Right lobe of liver (tissue), 6 donors: ENCODE measurements around the gene FLT1. TPM values are rescaled to one million over a fixed set of nuclear protein-coding genes. Genes with fewer than 3 reads are reported as not detected.

Source experiments
- ATAC-seq, 4 donors: fragments of 200-7000 bp; cut with Tn5 transposase; one replicate each; pipeline ENCODE4 v1.9.1; 2020; ENCODE audit warnings: mild to moderate bottlenecking in 4 of 4, moderate library complexity in 4 of 4
- DNase-seq, 3 donors: peaks; one replicate each; pipeline ENCODE4 v3.0.0-alpha.2; 2020
- H3K27ac ChIP-seq, 3 donors: fragments of 200-600 bp; one replicate each; pipeline ENCODE4 v1.8.0; 2022
- H3K27me3 ChIP-seq, 2 donors: fragments of 200-600 bp; one replicate each; pipeline ENCODE4 v1.8.0; 2022
- H3K36me3 ChIP-seq, 4 donors: fragments of 200-600 bp; sonication (generic) in 1 of 4; one replicate each; pipeline versions ENCODE4 v1.5.1 to v1.8.0; 2017 to 2022; ENCODE audit warnings: control low read depth in 1 of 4
- H3K4me1 ChIP-seq, 4 donors: fragments of 200-600 bp; sonication (generic) in 1 of 4; one replicate each; pipeline versions ENCODE4 v1.5.1 to v1.8.0; 2017 to 2022; ENCODE audit warnings: control low read depth in 1 of 4
- H3K4me3 ChIP-seq, 3 donors: fragments of 200-600 bp; one replicate each; pipeline ENCODE4 v1.8.0; 2022
- H3K9me3 ChIP-seq, 4 donors: fragments of 200-600 bp; sonication (generic) in 1 of 4; one replicate each; pipeline versions ENCODE4 v1.5.1 to v1.8.0; 2017 to 2022; ENCODE audit warnings: control low read depth in 1 of 4
- POLR2A ChIP-seq: fragments of 450-650 bp; IDR thresholded peaks from one replicate; pipeline ENCODE4 v1.6.1; 2017; ENCODE audit warnings: antibody characterized with exemption, mild to moderate bottlenecking
- WGBS: methylation state at CpG from one replicate; pipeline ENCODE4 v1.1.6; 2018; ENCODE audit warnings: low coverage, low lambda C conversion rate; ENCODE audit not compliant: insufficient coverage; ENCODE audit errors: missing lambda C conversion rate; 5-methylcytosine and 5-hydroxymethylcytosine counted together
- intact Hi-C, 2 donors: fragments of 100-400 bp; cut with DNase I; formaldehyde crosslinking; loops; one replicate each; pipeline versions ENCODE4 v1.11.2 to v1.14.1; 2022
- total RNA-seq, 6 experiments: library from RNA; depleted of rRNA in 2 of 6; stranded (reverse); fragments of >200 nt in 2 of 6; fragmentation: NEBNext Ultra II Directional in 3 of 6; extraction: Animal tissue kit (Norgen Biotek cat#: 25700) in 3 of 6; gene quantifications; one replicate each; pipeline versions ENCODE4 v1.1.0 to v1.2.4, GENCODE V29; 2016 to 2023
- TF ChIP-seq, protein P1 (sequence below), 4 donors: fragments of 200-600 bp in 3 of 4; fragments of 450-650 bp in 1 of 4; IDR thresholded peaks; one replicate each; pipeline versions ENCODE4 v1.5.1 to v1.8.0; 2016 to 2022; ENCODE audit warnings: antibody characterized with exemption in 4 of 4, mild to moderate bottlenecking in 2 of 4
- donor health status: DM: no; HTN: yes; CAD: no.
- donor health status: DM: no; HTN: no; CAD: no.
- donor health status: DM: no; HTN: no; CAD: no.
- donor health status: DM: no; HTN: yes; CAD: no.
- donor health status: DM: no; HTN: yes; CAD: no.

FLT1 gene
- total RNA-seq, 6 experiments from 2014 or later = 10.6 to 66.4 (median 20.5) TPM

DNA sequence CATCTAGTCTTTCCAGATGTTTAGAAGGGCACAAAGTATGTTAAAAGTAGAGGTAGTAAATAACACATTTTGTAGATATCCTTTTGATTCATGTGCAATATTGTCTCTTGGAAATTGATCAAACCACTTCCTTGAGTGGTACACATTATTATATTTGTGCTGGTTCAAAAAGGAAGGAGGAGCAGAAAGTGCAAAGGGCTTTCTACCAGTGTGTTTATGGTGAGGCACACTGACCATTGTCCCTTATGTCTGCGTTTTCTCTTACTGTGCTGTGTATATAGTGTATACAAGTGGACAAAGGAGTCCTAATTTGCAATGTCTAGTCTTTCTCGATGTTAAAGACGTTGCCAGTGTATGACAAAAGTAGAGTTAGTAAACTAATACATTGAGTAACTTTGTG, 41.4 kb upstream of the FLT1 start:
- Histone ChIP-seq H3K4me3 (no peak overlapping the region), H3K36me3 (no peaks in the 10 kb centered on the region), H3K9me3 (no peaks in the 10 kb centered on the region), H3K4me1 (peaks cover 0 to under 1% (median 0%) of the 10 kb centered on the region in 4 donors), H3K27ac (no peak overlapping the region), H3K27me3 (peaks cover 0 to under 1% of the 10 kb centered on the region in 2 donors)
- intact Hi-C loops = no loop called here
- ATAC-seq = no peak
- WGBS = 45% methylated on average over 3 of the region's 3 CpGs
- TF ChIP-seq POLR2A = no peak
- TF ChIP-seq, protein P1, sequence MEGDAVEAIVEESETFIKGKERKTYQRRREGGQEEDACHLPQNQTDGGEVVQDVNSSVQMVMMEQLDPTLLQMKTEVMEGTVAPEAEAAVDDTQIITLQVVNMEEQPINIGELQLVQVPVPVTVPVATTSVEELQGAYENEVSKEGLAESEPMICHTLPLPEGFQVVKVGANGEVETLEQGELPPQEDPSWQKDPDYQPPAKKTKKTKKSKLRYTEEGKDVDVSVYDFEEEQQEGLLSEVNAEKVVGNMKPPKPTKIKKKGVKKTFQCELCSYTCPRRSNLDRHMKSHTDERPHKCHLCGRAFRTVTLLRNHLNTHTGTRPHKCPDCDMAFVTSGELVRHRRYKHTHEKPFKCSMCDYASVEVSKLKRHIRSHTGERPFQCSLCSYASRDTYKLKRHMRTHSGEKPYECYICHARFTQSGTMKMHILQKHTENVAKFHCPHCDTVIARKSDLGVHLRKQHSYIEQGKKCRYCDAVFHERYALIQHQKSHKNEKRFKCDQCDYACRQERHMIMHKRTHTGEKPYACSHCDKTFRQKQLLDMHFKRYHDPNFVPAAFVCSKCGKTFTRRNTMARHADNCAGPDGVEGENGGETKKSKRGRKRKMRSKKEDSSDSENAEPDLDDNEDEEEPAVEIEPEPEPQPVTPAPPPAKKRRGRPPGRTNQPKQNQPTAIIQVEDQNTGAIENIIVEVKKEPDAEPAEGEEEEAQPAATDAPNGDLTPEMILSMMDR (IDR thresholded peaks at IDR 0.05) = no peak
- DNase-seq = no peak

DNA sequence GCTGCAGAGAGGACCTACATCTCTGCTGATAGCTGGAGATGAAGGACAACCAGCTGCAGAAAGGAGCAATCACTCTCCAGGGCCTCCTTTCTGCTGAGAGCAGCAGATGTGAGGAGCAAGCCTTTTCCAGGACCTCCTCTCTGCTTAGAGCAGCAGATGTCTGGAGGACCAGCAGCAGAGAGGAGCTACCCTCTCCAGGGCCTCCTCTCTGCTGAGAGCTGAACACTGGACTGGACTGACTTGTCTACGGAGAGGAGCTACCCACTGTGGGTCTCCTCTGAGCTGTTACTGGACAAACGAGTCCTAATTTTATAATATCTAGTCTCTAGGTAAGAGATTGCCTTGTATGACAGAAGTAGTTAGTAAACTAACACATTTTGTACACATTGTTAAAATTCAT, 40.8 kb upstream of the FLT1 start:
- ATAC-seq = no peak
- H3K4me3 ChIP-seq = no peak overlapping the region
- peaks cover 0 to 4% of the 10 kb centered on the region in 2 donors for H3K27me3 ChIP-seq
- DNase-seq = no peak
- H3K4me1 ChIP-seq = peaks cover 0 to 4% (median 0%) of the 10 kb centered on the region in 4 donors
- no peaks in the 10 kb centered on the region for H3K36me3 ChIP-seq
- H3K9me3 ChIP-seq = no peaks in the 10 kb centered on the region
- WGBS = 75% methylated on average over 2 of the region's 2 CpGs
- intact Hi-C loops = no loop called here
- H3K27ac ChIP-seq = no peak overlapping the region
- TF ChIP-seq, protein P1 (IDR thresholded peaks at IDR 0.05) = no peak

DNA sequence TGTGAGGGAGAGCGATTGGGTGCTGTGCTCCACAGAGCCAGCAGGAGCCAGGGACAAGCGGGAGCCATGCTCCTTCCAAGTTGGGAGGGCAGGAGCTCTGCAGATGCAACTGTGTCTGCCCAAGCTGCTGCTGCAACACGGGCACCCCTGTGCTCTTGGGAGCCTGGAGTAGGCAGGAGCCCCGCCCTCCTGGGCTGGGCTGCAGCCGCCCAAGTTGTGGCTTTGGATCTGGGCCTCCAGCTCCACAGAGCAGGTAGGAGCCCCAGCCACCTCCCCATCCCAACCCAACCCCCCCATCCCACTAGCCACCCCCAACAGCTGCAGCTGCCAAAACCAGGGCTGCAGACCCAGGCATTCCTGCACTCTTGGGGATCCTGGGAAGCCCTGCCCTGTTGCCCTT, 39.9 kb upstream of the FLT1 start:
- H3K36me3 ChIP-seq = no peaks in the 10 kb centered on the region
- 67% methylated on average over 1 of the region's 5 CpGs for WGBS
- peaks cover 0 to 4% (median 0%) of the 10 kb centered on the region in 4 donors for H3K4me1 ChIP-seq
- TF ChIP-seq POLR2A = no peak
- TF ChIP-seq, protein P1 (IDR thresholded peaks at IDR 0.05) = no peak
- no peak overlapping the region for H3K27ac ChIP-seq
- H3K9me3 ChIP-seq = no peaks in the 10 kb centered on the region
- H3K27me3 ChIP-seq = peaks cover 0 to 4% of the 10 kb centered on the region in 2 donors
- no peak overlapping the region for H3K4me3 ChIP-seq
- intact Hi-C loops = no loop called here
- no peak for DNase-seq
- no peak for ATAC-seq

DNA sequence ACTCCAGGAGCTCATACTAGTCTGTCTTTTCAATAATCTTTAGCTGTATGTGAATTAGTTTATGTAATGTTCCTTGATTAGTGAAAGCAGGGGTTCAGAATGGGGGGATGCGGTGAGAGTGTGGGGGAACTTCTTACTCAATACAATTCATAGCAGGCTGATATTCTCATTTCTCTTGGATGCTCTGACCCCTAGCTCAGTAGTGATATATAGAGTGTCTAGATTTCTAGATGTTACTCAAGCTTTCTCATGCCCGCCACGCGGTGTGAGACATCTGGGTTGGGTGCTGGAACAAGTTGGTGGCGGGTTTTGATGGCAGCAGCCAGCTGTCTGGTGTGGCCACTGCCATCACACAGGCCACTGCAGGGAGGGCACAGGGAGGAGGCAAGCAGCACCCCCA, 39.3 kb upstream of the FLT1 start:
- 62% methylated on average over 5 of the region's 5 CpGs for WGBS

More for the DNA sequence above, 39.3 kb upstream of the FLT1 start:
- ATAC-seq = no peak
- no peak for TF ChIP-seq POLR2A
- TF ChIP-seq, protein P1 (IDR thresholded peaks at IDR 0.05) = no peak
- Histone ChIP-seq H3K36me3 (no peaks in the 10 kb centered on the region), H3K27me3 (peaks cover 0 to 4% of the 10 kb centered on the region in 2 donors), H3K9me3 (no peaks in the 10 kb centered on the region), H3K4me3 (no peak overlapping the region), H3K27ac (no peak overlapping the region), H3K4me1 (peaks cover 0 to 4% (median 0%) of the 10 kb centered on the region in 4 donors)
- DNase-seq = no peak
- intact Hi-C loops = no loop called here
